GM21423 (cell line): ENCODE data around the gene RSPH9.

Experiments used
- ATAC-seq: cut with Tn5 transposase; IDR thresholded peaks from one replicate; pipeline ENCODE4 v1.9.1; 2021; ENCODE audit warnings: mild to moderate bottlenecking, moderate library complexity; ENCODE audit not compliant: unreplicated experiment

Gene RSPH9

GRCh38 chr6:43667245-43668150, 22.7 kb downstream of the RSPH9 start:
- ATAC-seq, result peak; percentile 38

- peak; percentile 48 for ATAC-seq
Measured at GRCh38 chr6:43668151-43669028, 23.6 kb downstream of the RSPH9 start.

GRCh38 chr6:43669050-43669921, 24.4 kb downstream of the RSPH9 start:
- ATAC-seq, result no peak

GRCh38 chr6:43669922-43670622, 25.2 kb downstream of the RSPH9 start:
- no peak for ATAC-seq

- ATAC-seq, result no peak
Measured at GRCh38 chr6:43670623-43670986, 25.8 kb downstream of the RSPH9 start.

GRCh38 chr6:43671011-43671800, 26.4 kb downstream of the RSPH9 start:
- ATAC-seq, result no peak

- no peak for ATAC-seq
Measured at GRCh38 chr6:43671801-43672690, 27.2 kb downstream of the RSPH9 start.

GRCh38 chr6:43673444-43674084, 28.7 kb downstream of the RSPH9 start:
- ATAC-seq, result no peak

- no peak for ATAC-seq
Measured at GRCh38 chr6:43674291-43674690, 29.5 kb downstream of the RSPH9 start.

- ATAC-seq, result no peak
Measured at GRCh38 chr6:43674921-43675320, 30.1 kb downstream of the RSPH9 start.

- no peak for ATAC-seq
Measured at GRCh38 chr6:43676962-43677606, 32.2 kb downstream of the RSPH9 start.

GRCh38 chr6:43677759-43678158, 32.9 kb downstream of the RSPH9 start:
- ATAC-seq, result no peak

- no peak for ATAC-seq
Measured at GRCh38 chr6:43678341-43678740, 33.5 kb downstream of the RSPH9 start.

- ATAC-seq, result no peak
Measured at GRCh38 chr6:43679057-43679456, 34.2 kb downstream of the RSPH9 start.

- ATAC-seq, result no peak
Measured at GRCh38 chr6:43680308-43681200, 35.7 kb downstream of the RSPH9 start.

GRCh38 chr6:43681303-43681702, 36.5 kb downstream of the RSPH9 start:
- no peak for ATAC-seq
